Panc1 (cell line): ENCODE results near the gene ITGAD. TPM values are rescaled to one million over a fixed set of nuclear protein-coding genes. Genes with fewer than 3 reads are reported as not detected.

Source experiments
- ATAC-seq: fragments of 200-7000 bp; cut with Tn5 transposase; 2 replicates; pipeline ENCODE4 v1.9.1; 2020; ENCODE audit warnings: mild to moderate bottlenecking, moderate library complexity
- BruUV-seq: library from RNA; stranded (reverse); fragments of 400-500 nt; replicated peaks from 2 replicates; lab custom pipeline; 2021; lab: Mats Ljungman, UMichigan
- CTCF ChIA-PET: fragments of 300-600 bp; sonication (Branson Sonifier 250); formaldehyde crosslinking; loops from one replicate; lab custom pipeline; 2022; ENCODE audit warnings: antibody characterized with exemption; lab: Charles Lee
- POLR2A ChIA-PET: fragments of 300-600 bp; sonication (Branson Sonifier 250); formaldehyde crosslinking; loops from one replicate; lab custom pipeline; 2022; ENCODE audit warnings: antibody characterized with exemption; lab: Charles Lee
- DNase-seq: peaks from one replicate; pipeline ENCODE4 v3.0.0-alpha.2; 2010; ENCODE audit warnings: low read depth, low spot score
- H3K27ac ChIP-seq: 2 replicates; pipeline ENCODE4 v1.5.1; 2011; ENCODE audit warnings: mild to moderate bottlenecking, low read length, inconsistent platforms
- H3K27me3 ChIP-seq: fragments of 200-500 bp; sonication (Bioruptor generic); 2 replicates; pipeline ENCODE4 v1.6.0; 2014; ENCODE audit warnings: low read length, inconsistent platforms; ENCODE audit not compliant: control insufficient read depth, insufficient read depth
- H3K36me3 ChIP-seq: fragments of 200-500 bp; sonication (Bioruptor generic); 2 replicates; pipeline ENCODE4 v1.5.1; 2014; ENCODE audit warnings: inconsistent platforms, mild to moderate bottlenecking, low read length, moderate library complexity; ENCODE audit not compliant: control insufficient read depth, insufficient read depth
- H3K4me1 ChIP-seq: 2 replicates; pipeline ENCODE4 v1.5.1; 2011; ENCODE audit warnings: inconsistent platforms, mild to moderate bottlenecking, low read length, moderate library complexity; ENCODE audit not compliant: control insufficient read depth, insufficient read depth
- H3K4me3 ChIP-seq, 2 experiments: 2 replicates each; pipeline ENCODE4 v1.5.1; 2011 to 2012; ENCODE audit warnings: low read depth in 2 of 2, low read length in 2 of 2, mild to moderate bottlenecking in 2 of 2, inconsistent platforms in 1 of 2, moderate library complexity in 1 of 2
- H3K9me3 ChIP-seq: fragments of 200-500 bp; sonication (Bioruptor generic); 2 replicates; pipeline ENCODE4 v1.5.1; 2014; ENCODE audit warnings: low read depth, mild to moderate bottlenecking, inconsistent platforms, low read length, moderate library complexity; ENCODE audit not compliant: control insufficient read depth, insufficient read depth
- CTCF ChIP-seq: fragments of 450-650 bp; IDR thresholded peaks from 2 replicates; pipeline ENCODE4 v1.5.1; 2017; ENCODE audit warnings: mild to moderate bottlenecking
- POLR2AphosphoS5 ChIP-seq: IDR thresholded peaks from 2 replicates; pipeline ENCODE4 v1.6.1; 2012; ENCODE audit warnings: mild to moderate bottlenecking, low read depth, low read length, moderate library complexity
- SIN3A ChIP-seq: IDR thresholded peaks from 2 replicates; pipeline ENCODE4 v1.6.1; 2012; ENCODE audit warnings: low read depth, mild to moderate bottlenecking, low read length, moderate library complexity, borderline replicate concordance; ENCODE audit not compliant: insufficient read depth
- TCF7L2 ChIP-seq: IDR thresholded peaks from 2 replicates; pipeline ENCODE4 v1.6.1; 2011; ENCODE audit warnings: mild to moderate bottlenecking, low read depth, low read length, inconsistent platforms
- in situ Hi-C: cut with HindIII; loops from 2 replicates; pipeline ENCODE4 v1.10.0; 2016; ENCODE audit warnings: low sequenced_read_pairs, low pct_unique_long_range_greater_than_20kb
- intact Hi-C: fragments of 100-400 bp; cut with micrococcal nuclease; formaldehyde crosslinking; loops from one replicate; pipeline ENCODE4 v1.10.0; 2022; ENCODE audit not compliant: unreplicated experiment
- total RNA-seq: library from RNA; stranded (reverse); gene quantifications from one replicate; pipeline ENCODE4 v1.2.1, GENCODE V29; 2021; ENCODE audit not compliant: unreplicated experiment
- TF ChIP-seq, protein P1 (sequence below), 2 experiments: IDR thresholded peaks; 2 replicates each; pipeline ENCODE4 v1.6.1; 2011 to 2012; ENCODE audit warnings: low read depth in 2 of 2, control low read depth in 1 of 2, low read length in 1 of 2, mild to moderate bottlenecking in 1 of 2, moderate library complexity in 1 of 2; ENCODE audit not compliant: insufficient read depth in 1 of 2

The ITGAD gene
- total RNA-seq, 1 experiment from 2014 or later = not detected

- DNase-seq = no peak
- in situ Hi-C loops = no loop called here
- Histone ChIP-seq H3K27me3 (no peaks in the 10 kb centered on the region), H3K36me3 (no peaks in the 10 kb centered on the region), H3K4me1 (peaks cover 18% of the 10 kb centered on the region), H3K4me3 (no peak overlapping the region), H3K27ac (no peak overlapping the region), H3K9me3 (no peaks in the 10 kb centered on the region)
- ChIA-PET POLR2A (interaction anchor here (0.9 kb wide), 1 partner anchor 252 kb away, joined by 3 read pairs; a partner anchor contains a TSS), CTCF (interaction anchor here (0.6 to 1.0 kb wide), 2 partner anchors 235 to 343 kb away, joined by 3 read pairs; no protein-coding TSS in a partner anchor)
- intact Hi-C loops = no loop called here
- TF ChIP-seq, protein P1, sequence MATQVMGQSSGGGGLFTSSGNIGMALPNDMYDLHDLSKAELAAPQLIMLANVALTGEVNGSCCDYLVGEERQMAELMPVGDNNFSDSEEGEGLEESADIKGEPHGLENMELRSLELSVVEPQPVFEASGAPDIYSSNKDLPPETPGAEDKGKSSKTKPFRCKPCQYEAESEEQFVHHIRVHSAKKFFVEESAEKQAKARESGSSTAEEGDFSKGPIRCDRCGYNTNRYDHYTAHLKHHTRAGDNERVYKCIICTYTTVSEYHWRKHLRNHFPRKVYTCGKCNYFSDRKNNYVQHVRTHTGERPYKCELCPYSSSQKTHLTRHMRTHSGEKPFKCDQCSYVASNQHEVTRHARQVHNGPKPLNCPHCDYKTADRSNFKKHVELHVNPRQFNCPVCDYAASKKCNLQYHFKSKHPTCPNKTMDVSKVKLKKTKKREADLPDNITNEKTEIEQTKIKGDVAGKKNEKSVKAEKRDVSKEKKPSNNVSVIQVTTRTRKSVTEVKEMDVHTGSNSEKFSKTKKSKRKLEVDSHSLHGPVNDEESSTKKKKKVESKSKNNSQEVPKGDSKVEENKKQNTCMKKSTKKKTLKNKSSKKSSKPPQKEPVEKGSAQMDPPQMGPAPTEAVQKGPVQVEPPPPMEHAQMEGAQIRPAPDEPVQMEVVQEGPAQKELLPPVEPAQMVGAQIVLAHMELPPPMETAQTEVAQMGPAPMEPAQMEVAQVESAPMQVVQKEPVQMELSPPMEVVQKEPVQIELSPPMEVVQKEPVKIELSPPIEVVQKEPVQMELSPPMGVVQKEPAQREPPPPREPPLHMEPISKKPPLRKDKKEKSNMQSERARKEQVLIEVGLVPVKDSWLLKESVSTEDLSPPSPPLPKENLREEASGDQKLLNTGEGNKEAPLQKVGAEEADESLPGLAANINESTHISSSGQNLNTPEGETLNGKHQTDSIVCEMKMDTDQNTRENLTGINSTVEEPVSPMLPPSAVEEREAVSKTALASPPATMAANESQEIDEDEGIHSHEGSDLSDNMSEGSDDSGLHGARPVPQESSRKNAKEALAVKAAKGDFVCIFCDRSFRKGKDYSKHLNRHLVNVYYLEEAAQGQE (IDR thresholded peaks at IDR 0.05; ENCODE audit: insufficient read depth in 1 of 2, low read depth in 2 of 2, low read length in 1 of 2) = no peak
- TF ChIP-seq TCF7L2 (no peak), CTCF (no peak), POLR2AphosphoS5 (no peak)
- no peak for ATAC-seq
- BruUV-seq = no TSS peak
These were observed 68.2 kb downstream of the ITGAD start for GRCh38 chr16:31461201-31461920.

DNA sequence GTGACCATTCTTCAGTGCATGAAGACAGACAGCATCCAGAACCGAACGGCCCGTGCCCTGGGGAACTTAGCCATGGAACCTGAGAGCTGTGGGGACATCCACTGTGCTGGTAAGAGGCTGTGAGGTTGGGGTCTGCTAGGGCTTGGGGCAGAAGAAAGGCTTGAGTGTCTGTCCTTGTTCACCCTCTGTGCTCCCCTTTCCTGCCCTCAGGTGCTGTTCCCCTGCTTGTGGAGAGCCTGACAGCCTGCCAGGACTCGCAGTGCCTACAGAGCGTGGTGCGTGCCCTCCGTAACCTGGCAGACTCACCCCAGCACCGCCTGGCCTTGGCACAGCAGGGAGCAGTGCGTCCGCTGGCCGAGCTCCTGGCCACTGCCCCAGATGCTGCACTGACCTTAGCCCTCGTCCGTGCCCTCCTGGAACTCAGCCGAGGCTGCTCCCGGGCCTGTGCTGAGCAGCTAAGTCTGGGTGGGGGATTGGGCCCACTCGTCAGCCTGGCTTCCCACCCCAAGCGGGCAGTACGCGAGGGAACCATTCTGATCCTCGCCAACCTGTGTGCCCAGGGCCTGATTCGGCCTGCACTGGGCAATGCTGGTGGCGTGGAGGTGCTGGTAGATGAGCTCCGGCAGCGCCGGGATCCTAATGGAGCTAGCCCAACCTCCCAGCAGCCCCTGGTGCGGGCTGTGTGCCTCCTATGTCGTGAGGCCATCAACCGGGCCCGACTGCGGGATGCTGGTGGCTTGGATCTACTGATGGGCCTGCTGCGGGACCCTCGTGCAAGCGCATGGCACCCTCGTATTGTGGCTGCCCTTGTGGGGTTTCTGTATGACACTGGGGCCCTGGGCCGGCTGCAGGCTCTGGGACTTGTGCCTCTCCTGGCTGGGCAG, 69.0 kb downstream of the ITGAD start:
- no peak overlapping the region for H3K4me3 ChIP-seq
- H3K27me3 ChIP-seq = no peaks in the 10 kb centered on the region
- POLR2A ChIA-PET = no interaction called here
- DNase-seq = no peak
- BruUV-seq = no TSS peak
- TF ChIP-seq, protein P1 (IDR thresholded peaks at IDR 0.05; ENCODE audit: insufficient read depth in 1 of 2, low read depth in 2 of 2, low read length in 1 of 2) = no peak
- TF ChIP-seq SIN3A = no peak
- TF ChIP-seq TCF7L2 = no peak
- no peak for TF ChIP-seq CTCF
- TF ChIP-seq POLR2AphosphoS5 = no peak
- peaks cover 10% of the 10 kb centered on the region for H3K4me1 ChIP-seq
- H3K36me3 ChIP-seq = no peaks in the 10 kb centered on the region
- no peak for ATAC-seq
- intact Hi-C loops (no loop called here), in situ Hi-C loops (no loop called here)
- H3K27ac ChIP-seq = no peak overlapping the region
- H3K9me3 ChIP-seq = no peaks in the 10 kb centered on the region
- CTCF ChIA-PET = no interaction called here
